D721Med (cell line): ENCODE measurements around the gene PTDSS2.

ENCODE experiments used
- DNase-seq: peaks from one replicate; pipeline ENCODE4 v3.0.0; 2011; ENCODE audit warnings: low spot score; ENCODE audit not compliant: insufficient read length
- FAIRE-seq: peaks from 2 replicates; lab custom pipeline; 2011; peaks lifted over from hg19 to GRCh38; lab: Jason Lieb, UNC
- CTCF ChIP-seq: IDR thresholded peaks from 2 replicates; pipeline ENCODE4 v1.5.1; 2012; ENCODE audit warnings: mild to moderate bottlenecking, control low read depth; ENCODE audit not compliant: insufficient read depth; ENCODE audit errors: missing control alignments

Gene PTDSS2

GRCh38 chr11:501683-502287 is 51.7 kb downstream of the PTDSS2 start:
- no peak for TF ChIP-seq CTCF
- FAIRE-seq (no peak), DNase-seq (no peak)

DNA sequence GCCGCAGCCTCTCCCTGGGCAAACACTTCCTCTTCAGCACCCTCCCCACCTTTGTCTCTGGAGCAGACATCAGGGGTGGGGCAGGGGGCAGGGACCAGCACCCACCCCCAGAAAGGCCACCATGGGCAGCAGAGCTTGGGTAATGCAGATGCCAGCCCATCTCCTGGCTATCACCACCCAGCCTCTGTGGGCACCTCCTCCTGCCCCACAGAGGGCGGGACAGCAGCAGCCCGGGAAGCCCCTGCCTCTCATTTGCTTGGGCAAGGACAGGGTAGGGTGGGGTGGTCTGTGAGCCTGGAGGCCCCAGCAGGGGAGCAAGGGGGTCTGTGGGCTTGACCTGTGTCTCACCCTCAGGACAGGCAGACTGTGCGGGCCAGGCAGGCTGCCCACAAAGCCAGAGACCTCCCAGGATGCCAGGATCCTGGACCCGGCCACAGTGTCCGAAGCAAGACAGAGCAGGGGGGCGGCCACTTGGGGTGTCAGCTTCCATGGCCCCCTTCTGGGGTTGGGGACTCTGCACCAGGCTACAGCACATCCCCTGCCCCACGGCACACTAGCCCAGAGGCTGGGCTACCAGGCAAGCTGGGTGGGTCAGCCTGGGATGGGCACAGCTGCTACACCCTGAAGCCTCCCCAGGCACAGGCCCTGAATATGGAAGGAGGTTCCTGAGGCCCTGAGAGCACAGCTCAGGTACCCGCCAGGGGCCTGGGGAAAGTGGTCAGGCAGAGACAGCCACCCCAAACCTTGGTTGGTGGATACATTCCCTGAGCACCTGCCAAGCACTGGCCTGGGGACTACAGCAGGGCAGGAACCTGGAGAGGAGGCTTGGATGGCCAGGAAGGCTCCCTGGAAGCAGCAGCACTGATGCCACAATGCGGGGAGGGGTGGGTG is 52.5 kb downstream of the PTDSS2 start:
- DNase-seq (no peak), FAIRE-seq (no peak)
- TF ChIP-seq CTCF: no peak

- no peak for DNase-seq
- no peak for TF ChIP-seq CTCF
- FAIRE-seq: no peak
These were observed 53.3 kb downstream of the PTDSS2 start for GRCh38 chr11:503179-503981.

DNA sequence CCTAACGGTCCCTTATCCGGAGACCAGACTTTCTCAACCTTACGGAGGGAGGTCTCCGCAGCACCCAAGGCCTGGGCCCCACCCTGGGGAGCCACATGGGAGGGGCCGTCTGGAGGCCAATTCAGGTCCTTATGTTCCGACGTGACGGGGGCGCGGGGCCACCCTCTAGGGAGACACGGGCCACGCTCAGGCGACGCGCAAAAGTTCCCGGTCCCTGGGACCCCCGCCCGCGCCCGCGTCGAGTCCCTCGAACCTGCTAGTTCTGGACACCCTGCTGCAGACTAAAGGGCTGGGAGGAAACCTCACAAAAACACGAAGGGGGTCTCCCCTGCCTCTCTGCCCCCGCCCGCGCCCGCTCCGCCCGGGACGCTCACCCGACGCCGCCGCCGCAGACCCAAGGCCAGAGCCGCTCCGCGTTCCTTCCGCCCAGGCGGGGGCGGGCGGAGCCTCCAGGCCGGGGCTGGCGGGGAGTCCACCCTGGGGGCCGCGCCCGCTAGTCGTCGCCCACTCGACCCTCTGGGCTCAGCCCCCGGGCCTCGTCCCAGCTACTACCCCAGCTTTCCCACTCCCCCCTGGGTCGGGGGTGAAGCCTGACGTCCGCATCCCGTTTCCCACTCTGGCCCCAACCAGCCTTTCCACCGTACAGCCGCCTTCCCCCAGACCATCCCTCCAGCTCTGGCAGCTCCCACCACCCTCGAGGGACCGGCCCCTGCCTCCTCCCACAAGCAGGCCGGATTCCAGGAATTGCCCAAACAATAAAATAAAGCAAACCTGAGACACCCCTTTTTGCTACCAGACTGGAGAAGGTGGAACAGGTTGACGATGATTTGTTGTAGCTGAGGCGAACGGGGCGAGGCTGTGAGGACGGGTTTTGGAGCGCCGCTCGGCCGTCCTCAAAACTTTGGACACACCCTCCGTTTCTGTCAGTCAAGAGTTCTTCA is 54.2 kb downstream of the PTDSS2 start:
- DNase-seq: no peak
- no peak for FAIRE-seq
- TF ChIP-seq CTCF: no peak

DNA sequence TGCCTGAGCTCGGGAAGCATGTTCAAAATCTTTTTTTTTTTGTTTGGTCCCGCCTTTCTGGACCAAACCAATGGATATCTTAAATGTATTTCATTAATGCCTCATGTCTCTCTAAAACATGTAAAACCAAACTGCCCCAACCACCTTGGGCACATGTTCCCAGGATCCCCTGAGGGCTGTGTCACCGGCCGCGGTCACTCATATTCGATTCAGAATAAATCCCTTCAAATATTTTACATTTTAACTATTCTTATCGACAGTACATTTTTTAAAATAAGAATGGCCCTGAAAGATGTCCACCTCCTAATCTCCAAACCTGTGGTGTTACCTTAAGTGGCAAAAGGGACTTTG is 54.9 kb downstream of the PTDSS2 start:
- TF ChIP-seq CTCF: no peak
- FAIRE-seq: no peak
- DNase-seq: no peak

GRCh38 chr11:506238-506994 is 56.3 kb downstream of the PTDSS2 start:
- no peak for FAIRE-seq
- no peak for TF ChIP-seq CTCF

More at GRCh38 chr11:506238-506994, 56.3 kb downstream of the PTDSS2 start:
- DNase-seq: peak; percentile 83
